Right atrium auricular region (tissue), 2 donors: ENCODE data around the gene FLNA. TPM values are rescaled to one million over a fixed set of nuclear protein-coding genes. Genes with fewer than 3 reads are reported as not detected.

Experiments used
- DNase-seq: peaks from one replicate; pipeline ENCODE4 v3.0.0-alpha.2; 2019; ENCODE audit warnings: low spot score
- H3K27ac ChIP-seq, 2 donors: fragments of 200-600 bp; sonication (generic); 1 replicate in 1 of 2; 2 replicates in 1 of 2; pipeline ENCODE4 v1.5.1; 2016 to 2019
- H3K27me3 ChIP-seq, 2 donors: fragments of 200-600 bp; sonication (generic); one replicate each; pipeline versions ENCODE4 v1.5.1 to v1.6.0; 2017 to 2019
- H3K36me3 ChIP-seq: fragments of 200-600 bp; sonication (generic); one replicate; pipeline ENCODE4 v1.5.1; 2016
- H3K4me1 ChIP-seq, 2 donors: fragments of 200-600 bp; sonication (generic); one replicate each; pipeline versions ENCODE4 v1.5.1 to v1.6.0; 2017 to 2019
- H3K4me3 ChIP-seq, 2 donors: fragments of 200-600 bp; sonication (generic); 1 replicate in 1 of 2; 2 replicates in 1 of 2; pipeline ENCODE4 v1.5.1; 2017 to 2019; ENCODE audit warnings: mild to moderate bottlenecking in 1 of 2, moderate library complexity in 1 of 2
- H3K9me3 ChIP-seq, 2 donors: fragments of 200-600 bp; sonication (generic); one replicate each; pipeline ENCODE4 v1.5.1; 2019
- CTCF ChIP-seq, 2 donors: fragments of 200-600 bp; sonication (generic); IDR thresholded peaks; one replicate each; pipeline ENCODE4 v1.5.1; 2019; ENCODE audit warnings: antibody characterized with exemption in 2 of 2
- total RNA-seq, 2 donors: library from RNA; depleted of rRNA; stranded (reverse); fragments of >200 nt; gene quantifications; one replicate each; pipeline ENCODE4 v1.1.0, GENCODE V29; 2016

FLNA gene
- total RNA-seq, 2 donors from 2014 or later = 263 to 419 TPM

- TF ChIP-seq CTCF (IDR thresholded peaks at IDR 0.05) = no peak
- no peaks in the 10 kb centered on the region for H3K27me3 ChIP-seq
- H3K4me1 ChIP-seq = no peaks in the 10 kb centered on the region
- no peak for DNase-seq
- H3K4me3 ChIP-seq = no peak overlapping the region
- no peak overlapping the region for H3K27ac ChIP-seq
- H3K36me3 ChIP-seq = no peaks in the 10 kb centered on the region
- H3K9me3 ChIP-seq = no peaks in the 10 kb centered on the region
These were observed 63.6 kb downstream of the FLNA start for GRCh38 chrX:154310616-154311536.

- no peaks in the 10 kb centered on the region for H3K36me3 ChIP-seq
- DNase-seq = no peak
- no peak overlapping the region for H3K27ac ChIP-seq
- no peaks in the 10 kb centered on the region for H3K9me3 ChIP-seq
- no peaks in the 10 kb centered on the region for H3K4me1 ChIP-seq
- TF ChIP-seq CTCF (IDR thresholded peaks at IDR 0.05) = no peak
- no peaks in the 10 kb centered on the region for H3K27me3 ChIP-seq
- no peak overlapping the region for H3K4me3 ChIP-seq
These were observed 65.2 kb downstream of the FLNA start for GRCh38 chrX:154309041-154309775.

- H3K27me3 ChIP-seq = no peaks in the 10 kb centered on the region
These were observed 66.1 kb downstream of the FLNA start for GRCh38 chrX:154308108-154308946.

GRCh38 chrX:154307202-154307601, 67.2 kb downstream of the FLNA start:
- no peak for TF ChIP-seq CTCF (IDR thresholded peaks at IDR 0.05)
- no peak for DNase-seq
- H3K9me3 ChIP-seq = no peaks in the 10 kb centered on the region

More at GRCh38 chrX:154308108-154308946, 66.1 kb downstream of the FLNA start:
- Histone ChIP-seq H3K36me3 (no peaks in the 10 kb centered on the region), H3K4me1 (no peaks in the 10 kb centered on the region), H3K9me3 (no peaks in the 10 kb centered on the region), H3K27ac (no peak overlapping the region), H3K4me3 (no peak overlapping the region)
- peak; percentile 45 to 81 for TF ChIP-seq CTCF (IDR thresholded peaks at IDR 0.05)
- DNase-seq = peak; percentile 73

GRCh38 chrX:154305541-154306205, 68.8 kb downstream of the FLNA start:
- no peak for DNase-seq
- Histone ChIP-seq H3K9me3 (no peaks in the 10 kb centered on the region), H3K4me3 (no peak overlapping the region), H3K27ac (peak overlapping the region; percentile 27 to 55), H3K4me1 (no peaks in the 10 kb centered on the region), H3K27me3 (no peaks in the 10 kb centered on the region), H3K36me3 (no peaks in the 10 kb centered on the region)
- TF ChIP-seq CTCF (IDR thresholded peaks at IDR 0.05) = no peak

More at GRCh38 chrX:154307202-154307601, 67.2 kb downstream of the FLNA start:
- no peak overlapping the region for H3K27ac ChIP-seq
- no peaks in the 10 kb centered on the region for H3K4me1 ChIP-seq
- no peaks in the 10 kb centered on the region for H3K36me3 ChIP-seq
- no peak overlapping the region for H3K4me3 ChIP-seq
- H3K27me3 ChIP-seq = no peaks in the 10 kb centered on the region
